Retinal pigment epithelial cell (primary cell): Measurements from ENCODE around the gene CSH1.
"Not testable (repeated sequence)": the region's sequence is repeated elsewhere in the genome, so short reads cannot be mapped to it uniquely, and the experiment has no call there.

Source experiments
- DNase-seq: peaks from one replicate; pipeline ENCODE4 v3.0.0-alpha.2; 2010; ENCODE audit warnings: low read depth
- H3K4me3 ChIP-seq: 2 replicates; pipeline ENCODE4 v1.5.1; 2011; ENCODE audit warnings: mild to moderate bottlenecking, low read length, control low read depth, moderate library complexity
- TF ChIP-seq, protein P1 (sequence below): conservative IDR thresholded peaks from 2 replicates; pipeline ENCODE4 v1.5.1; 2011; ENCODE audit warnings: low read depth, low read length, control low read depth, inconsistent platforms

The CSH1 gene

DNA sequence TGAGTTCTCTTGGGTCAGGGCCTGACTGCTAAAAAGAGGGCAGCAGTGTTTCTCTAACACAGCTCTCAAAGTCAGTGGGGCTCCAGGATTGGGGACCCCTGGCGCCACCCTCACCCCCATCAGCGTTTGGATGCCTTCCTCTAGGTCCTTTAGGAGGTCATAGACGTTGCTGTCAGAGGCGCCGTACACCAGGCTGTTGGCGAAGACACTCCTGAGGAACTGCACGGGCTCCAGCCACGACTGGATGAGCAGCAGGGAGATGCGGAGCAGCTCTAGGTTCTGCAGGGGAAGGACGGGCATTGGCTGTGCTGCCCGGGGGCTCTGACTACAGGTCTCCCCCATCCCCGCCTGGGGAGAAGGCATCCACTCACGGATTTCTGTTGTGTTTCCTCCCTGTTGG lies 21.3 kb upstream of the CSH1 start:
- no peak for DNase-seq
- TF ChIP-seq, protein P1, sequence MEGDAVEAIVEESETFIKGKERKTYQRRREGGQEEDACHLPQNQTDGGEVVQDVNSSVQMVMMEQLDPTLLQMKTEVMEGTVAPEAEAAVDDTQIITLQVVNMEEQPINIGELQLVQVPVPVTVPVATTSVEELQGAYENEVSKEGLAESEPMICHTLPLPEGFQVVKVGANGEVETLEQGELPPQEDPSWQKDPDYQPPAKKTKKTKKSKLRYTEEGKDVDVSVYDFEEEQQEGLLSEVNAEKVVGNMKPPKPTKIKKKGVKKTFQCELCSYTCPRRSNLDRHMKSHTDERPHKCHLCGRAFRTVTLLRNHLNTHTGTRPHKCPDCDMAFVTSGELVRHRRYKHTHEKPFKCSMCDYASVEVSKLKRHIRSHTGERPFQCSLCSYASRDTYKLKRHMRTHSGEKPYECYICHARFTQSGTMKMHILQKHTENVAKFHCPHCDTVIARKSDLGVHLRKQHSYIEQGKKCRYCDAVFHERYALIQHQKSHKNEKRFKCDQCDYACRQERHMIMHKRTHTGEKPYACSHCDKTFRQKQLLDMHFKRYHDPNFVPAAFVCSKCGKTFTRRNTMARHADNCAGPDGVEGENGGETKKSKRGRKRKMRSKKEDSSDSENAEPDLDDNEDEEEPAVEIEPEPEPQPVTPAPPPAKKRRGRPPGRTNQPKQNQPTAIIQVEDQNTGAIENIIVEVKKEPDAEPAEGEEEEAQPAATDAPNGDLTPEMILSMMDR, result no peak
- no peak overlapping the region for H3K4me3 ChIP-seq

DNA sequence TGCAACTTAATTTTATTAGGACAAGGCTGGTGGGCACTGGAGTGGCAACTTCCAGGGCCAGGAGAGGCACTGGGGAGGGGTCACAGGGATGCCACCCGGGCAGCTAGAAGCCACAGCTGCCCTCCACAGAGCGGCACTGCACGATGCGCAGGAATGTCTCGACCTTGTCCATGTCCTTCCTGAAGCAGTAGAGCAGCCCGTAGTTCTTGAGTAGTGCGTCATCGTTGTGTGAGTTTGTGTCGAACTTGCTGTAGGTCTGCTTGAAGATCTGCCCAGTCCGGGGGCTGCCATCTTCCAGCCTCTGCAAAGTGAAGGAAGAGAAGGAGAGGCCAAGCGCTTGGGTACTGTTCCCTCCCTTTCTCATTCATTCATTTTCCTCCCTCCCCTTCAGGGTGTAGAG lies 20.8 kb upstream of the CSH1 start:
- H3K4me3 ChIP-seq, DNase-seq: not testable (repeated sequence)

DNA sequence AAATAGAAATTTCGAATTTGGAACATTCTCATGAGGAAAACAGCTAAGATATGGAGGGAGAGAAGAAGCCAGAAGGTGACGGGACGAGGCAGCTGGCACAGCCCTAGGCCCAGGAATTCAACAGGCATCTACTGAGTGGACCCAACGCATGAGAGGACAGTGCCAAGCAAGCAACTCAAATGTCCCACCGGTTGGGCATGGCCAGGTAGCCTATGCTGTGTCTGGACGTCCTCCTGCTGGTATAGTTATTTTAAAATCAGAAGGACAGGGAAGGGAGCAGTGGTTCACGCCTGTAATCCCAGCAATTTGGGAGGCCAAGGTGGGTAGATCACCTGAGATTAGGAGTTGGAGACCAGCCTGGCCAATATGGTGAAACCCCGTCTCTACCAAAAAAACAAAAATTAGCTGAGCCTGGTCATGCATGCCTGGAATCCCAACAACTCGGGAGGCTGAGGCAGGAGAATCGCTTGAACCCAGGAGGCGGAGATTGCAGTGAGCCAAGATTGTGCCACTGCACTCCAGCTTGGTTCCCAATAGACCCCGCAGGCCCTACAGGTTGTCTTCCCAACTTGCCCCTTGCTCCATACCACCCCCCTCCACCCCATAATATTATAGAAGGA lies 20.3 kb upstream of the CSH1 start:
- TF ChIP-seq, protein P1, result no peak
- DNase-seq, result no peak
- no peak overlapping the region for H3K4me3 ChIP-seq

DNA sequence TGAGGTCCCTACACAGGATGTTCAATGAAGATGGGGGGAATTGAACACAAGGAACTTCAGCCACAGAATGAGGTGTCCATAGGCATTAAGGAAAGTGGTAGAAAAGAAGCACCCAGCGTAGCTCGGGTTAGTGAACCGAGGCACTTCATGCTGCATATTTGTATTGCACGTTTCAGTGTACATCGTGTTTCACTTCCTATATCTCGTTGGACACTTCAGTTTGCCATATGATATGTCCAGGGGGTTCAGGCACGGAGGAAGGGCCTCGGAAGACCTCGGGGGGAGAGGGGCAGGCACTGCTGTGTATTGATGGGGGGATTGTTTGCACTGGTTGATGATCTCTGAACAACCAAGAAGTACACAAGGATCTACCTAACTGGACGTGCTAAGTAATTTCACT lies 19.4 kb upstream of the CSH1 start:
- DNase-seq, H3K4me3 ChIP-seq: not testable (repeated sequence)

DNA sequence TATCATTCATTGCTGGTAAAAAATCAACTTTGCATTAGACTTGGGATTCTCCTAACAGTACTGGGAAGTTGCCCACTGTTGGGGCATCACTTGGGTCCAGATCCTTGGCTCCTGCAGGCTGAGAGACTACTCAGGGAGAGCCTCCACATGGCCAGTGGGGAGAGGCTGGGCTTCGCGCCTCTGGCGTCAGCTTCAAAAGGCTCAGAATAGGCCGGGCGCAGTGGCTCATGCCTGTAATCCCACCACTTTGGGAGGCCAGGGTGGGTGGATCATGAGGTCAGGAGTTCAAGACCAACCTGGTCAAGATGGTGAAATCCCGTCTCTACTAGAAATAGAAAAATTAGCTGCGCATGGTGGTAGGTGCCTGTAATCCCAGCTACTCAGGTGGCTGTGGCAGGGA lies 18.1 kb upstream of the CSH1 start:
- TF ChIP-seq, protein P1, result no peak
- no peak for DNase-seq
- H3K4me3 ChIP-seq, result no peak overlapping the region

DNA sequence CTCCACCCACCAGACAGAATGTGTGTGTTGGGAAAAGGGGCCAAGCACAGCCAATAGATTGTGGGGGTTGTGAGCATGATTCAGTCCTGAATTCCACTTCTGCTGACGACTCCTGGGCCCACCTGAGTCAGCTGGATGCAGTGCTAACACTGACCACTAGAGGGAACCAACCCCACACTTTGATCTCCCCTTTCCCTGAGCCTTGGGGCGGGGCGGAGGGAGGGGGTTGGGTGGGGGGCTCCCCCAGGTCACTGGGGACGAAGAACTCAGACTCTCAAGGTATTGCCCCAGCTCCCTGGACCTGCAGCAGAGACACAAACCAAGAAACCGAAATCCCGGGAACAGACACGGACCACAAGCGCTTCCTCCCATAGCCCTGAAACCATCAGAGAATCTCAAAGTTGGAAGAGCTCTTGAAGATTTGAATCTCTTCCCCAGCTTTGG lies 15.3 kb upstream of the CSH1 start:
- no peak for DNase-seq
- no peak overlapping the region for H3K4me3 ChIP-seq
- TF ChIP-seq, protein P1, result peak; percentile 70

DNA sequence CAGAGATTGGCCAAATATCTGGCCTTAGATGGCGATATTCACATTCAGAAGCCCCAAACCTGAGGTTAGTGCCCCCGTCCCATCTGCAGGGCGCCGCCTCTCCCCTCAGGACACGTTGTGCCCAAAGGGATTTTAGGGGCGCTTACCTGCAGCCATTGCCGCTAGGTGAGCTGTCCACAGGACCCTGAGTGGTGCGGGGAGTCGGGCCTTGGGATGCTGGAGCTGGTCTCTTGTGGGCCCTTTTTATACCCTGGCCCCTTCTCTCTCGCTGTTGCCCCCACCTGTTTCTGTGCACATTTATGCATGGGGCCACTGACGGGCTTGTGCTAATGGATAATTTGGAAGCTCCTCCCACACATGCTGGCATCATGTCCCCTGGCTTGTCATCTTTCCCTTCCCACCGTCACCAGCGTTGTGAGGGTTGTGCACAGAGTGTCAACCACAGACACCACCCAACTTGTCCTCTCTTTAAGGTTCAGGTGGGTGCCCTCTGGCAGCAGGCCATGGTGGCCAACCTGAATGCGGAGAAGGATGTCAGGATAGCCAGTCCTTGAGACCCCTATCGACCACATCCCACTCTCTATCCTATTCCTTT lies 14.8 kb upstream of the CSH1 start, which contains the start of gene CSHL1:
CSHL1 (minus strand) TSS at position 218 of the 595 bp plus-strand sequence; CDS start at position 156, 62 bp downstream.
- no peak within 1 kb of the TSS for H3K4me3 ChIP-seq
- TF ChIP-seq, protein P1, result no peak
- no peak for DNase-seq

DNA sequence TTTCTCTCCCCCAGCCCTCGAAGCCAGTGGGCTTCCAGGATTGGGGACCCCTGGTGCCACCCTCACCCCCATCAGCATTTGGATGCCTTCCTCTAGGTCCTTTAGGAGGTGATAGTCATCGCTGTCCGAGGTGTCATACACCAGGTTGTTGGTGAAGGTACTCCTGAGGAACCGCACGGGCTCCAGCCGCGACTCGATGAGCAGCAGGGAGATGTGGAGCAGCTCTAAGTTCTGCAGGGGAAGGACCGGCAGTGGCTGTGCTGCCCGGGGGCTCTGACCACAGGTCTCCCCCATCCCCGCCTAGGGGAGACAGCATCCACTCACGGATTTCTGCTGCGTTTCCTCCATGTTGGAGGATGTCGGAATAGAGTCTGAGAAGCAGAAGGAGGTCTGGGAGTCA lies 13.7 kb upstream of the CSH1 start:
- DNase-seq, result no peak
- TF ChIP-seq, protein P1, result no peak
- H3K4me3 ChIP-seq, result no peak overlapping the region

DNA sequence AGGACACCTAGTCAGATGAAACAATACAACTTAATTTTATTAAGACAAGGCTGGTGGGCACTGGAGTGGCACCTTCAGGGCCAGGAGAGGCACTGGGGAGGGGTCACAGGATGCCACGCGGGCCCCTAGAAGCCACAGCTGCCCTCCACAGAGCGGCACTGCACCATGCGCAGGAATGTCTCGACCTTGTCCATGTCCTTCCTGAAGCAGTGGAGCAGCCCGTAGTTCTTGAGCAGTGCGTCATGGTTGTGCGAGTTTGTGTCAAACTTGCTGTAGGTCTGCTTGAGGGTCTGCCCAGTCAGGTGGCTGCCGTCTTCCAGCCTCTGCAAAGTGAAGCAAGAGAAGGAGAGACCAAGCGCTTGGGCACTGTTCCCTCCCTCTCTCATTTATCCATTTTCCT lies 13.2 kb upstream of the CSH1 start:
- H3K4me3 ChIP-seq, DNase-seq: not testable (repeated sequence)
